ENCODE results near the gene CACYBP.

CACYBP gene

DNA sequence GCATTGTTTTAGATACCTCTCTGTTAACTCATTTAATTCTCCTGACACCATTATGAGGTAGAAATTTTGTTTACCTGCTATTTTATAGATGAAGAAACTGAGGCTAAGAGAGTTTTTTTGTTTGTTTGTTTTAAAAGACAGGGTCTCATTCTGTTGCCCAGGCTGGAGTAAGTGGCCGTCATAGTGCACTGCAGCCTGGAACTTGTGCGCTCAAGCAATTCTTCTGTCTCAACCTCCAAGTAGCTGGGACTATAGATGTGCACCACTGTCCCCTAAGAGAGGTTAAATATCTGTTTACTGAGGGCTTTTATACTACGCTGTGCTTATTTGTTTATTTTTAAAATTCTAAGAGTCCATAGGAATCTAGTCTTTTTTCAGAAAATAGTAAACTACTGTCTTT, 43.7 kb upstream of the CACYBP start:
- no peak overlapping the region for H3K14ac ChIP-seq (ENCODE audit: low read length)
- no peak overlapping the region for H3K18ac ChIP-seq (ENCODE audit: low read length)
- no peak overlapping the region for H4K91ac ChIP-seq (ENCODE audit: low read depth, low read length)
- H3K4me1 ChIP-seq (ENCODE audit: control insufficient read depth in 1 of 2, insufficient read depth in 2 of 2, low read length in 2 of 2) = no peaks in the 10 kb centered on the region
- H3K79me2 ChIP-seq (ENCODE audit: control insufficient read depth, insufficient read depth, low read length, poor library complexity) = no peaks in the 10 kb centered on the region
- H2BK12ac ChIP-seq (ENCODE audit: low read length) = no peak overlapping the region
- H2AFZ ChIP-seq (ENCODE audit: insufficient read depth, low read length, poor library complexity) = no peak overlapping the region
- no peak overlapping the region for H3K9ac ChIP-seq (ENCODE audit: low read length)
- no peak overlapping the region for H2BK5ac ChIP-seq (ENCODE audit: low read depth, low read length, poor library complexity)
- no peak overlapping the region for H2AK5ac ChIP-seq (ENCODE audit: low read length)
- H3K27me3 ChIP-seq (ENCODE audit: insufficient read depth, low read length) = no peaks in the 10 kb centered on the region
- no peaks in the 10 kb centered on the region for H3K9me3 ChIP-seq (ENCODE audit: insufficient read depth, low read depth, low read length)
- no peak for DNase-seq
- no CpG with 5 or more reads among the region's 3 CpGs for WGBS (ENCODE audit: extremely low coverage, insufficient coverage, insufficient read length)
- no peak overlapping the region for H3K23ac ChIP-seq (ENCODE audit: low read length)
- H3K4me3 ChIP-seq (ENCODE audit: low read depth, low read length) = no peak overlapping the region
- no peak overlapping the region for H3K4ac ChIP-seq (ENCODE audit: low read depth, low read length)
- H3K36me3 ChIP-seq (ENCODE audit: control insufficient read depth in 1 of 2, insufficient read depth in 2 of 2, low read length in 2 of 2) = no peaks in the 10 kb centered on the region
- H2BK120ac ChIP-seq (ENCODE audit: insufficient read depth, low read length, poor library complexity) = no peak overlapping the region
- H4K12ac ChIP-seq (ENCODE audit: low read depth, low read length) = no peak overlapping the region
- peaks cover 2% of the 10 kb centered on the region for H3K79me1 ChIP-seq (ENCODE audit: low read length)
- no peak overlapping the region for H3K27ac ChIP-seq (ENCODE audit: low read depth, low read length)
- H4K8ac ChIP-seq (ENCODE audit: low read depth, low read length) = no peak overlapping the region
- no peak overlapping the region for H3K4me2 ChIP-seq (ENCODE audit: low read length)

DNA sequence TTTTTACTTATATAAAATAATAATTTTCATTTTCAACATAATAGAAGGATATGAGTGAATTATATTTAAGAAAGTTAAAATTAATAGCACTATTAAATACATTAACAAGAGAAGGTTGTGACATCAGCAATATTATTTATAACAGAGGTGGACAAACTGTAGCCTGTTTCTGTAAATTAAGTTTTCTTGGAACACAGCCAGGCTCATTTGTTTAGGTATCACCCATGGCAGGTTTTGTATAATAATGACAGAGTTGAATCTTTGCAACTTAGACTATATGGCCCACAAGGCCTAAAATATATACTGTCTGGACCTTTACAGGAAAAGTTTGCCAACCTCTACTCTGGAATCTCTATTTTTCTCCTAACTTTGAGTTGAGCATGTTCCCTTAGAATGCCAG, 42.8 kb upstream of the CACYBP start:
- Histone ChIP-seq H3K79me2 (ENCODE audit: control insufficient read depth, insufficient read depth, low read length, poor library complexity) (no peaks in the 10 kb centered on the region), H4K12ac (ENCODE audit: low read depth, low read length) (no peak overlapping the region), H3K27ac (ENCODE audit: low read depth, low read length) (no peak overlapping the region), H2BK120ac (ENCODE audit: insufficient read depth, low read length, poor library complexity) (no peak overlapping the region), H2BK12ac (ENCODE audit: low read length) (no peak overlapping the region), H3K4me2 (ENCODE audit: low read length) (no peak overlapping the region), H2BK5ac (ENCODE audit: low read depth, low read length, poor library complexity) (no peak overlapping the region), H3K9ac (ENCODE audit: low read length) (no peak overlapping the region), H3K23ac (ENCODE audit: low read length) (no peak overlapping the region), H3K4ac (ENCODE audit: low read depth, low read length) (no peak overlapping the region), H3K27me3 (ENCODE audit: insufficient read depth, low read length) (no peaks in the 10 kb centered on the region), H3K9me3 (ENCODE audit: insufficient read depth, low read depth, low read length) (no peaks in the 10 kb centered on the region), H3K36me3 (ENCODE audit: control insufficient read depth in 1 of 2, insufficient read depth in 2 of 2, low read length in 2 of 2) (no peaks in the 10 kb centered on the region), H3K14ac (ENCODE audit: low read length) (no peak overlapping the region), H3K79me1 (ENCODE audit: low read length) (peaks cover 2% of the 10 kb centered on the region), H3K18ac (ENCODE audit: low read length) (no peak overlapping the region), H4K8ac (ENCODE audit: low read depth, low read length) (no peak overlapping the region), H3K4me3 (ENCODE audit: low read depth, low read length) (no peak overlapping the region), H4K91ac (ENCODE audit: low read depth, low read length) (no peak overlapping the region), H3K4me1 (ENCODE audit: control insufficient read depth in 1 of 2, insufficient read depth in 2 of 2, low read length in 2 of 2) (no peaks in the 10 kb centered on the region), H2AFZ (ENCODE audit: insufficient read depth, low read length, poor library complexity) (no peak overlapping the region), H2AK5ac (ENCODE audit: low read length) (no peak overlapping the region)
- DNase-seq = no peak

DNA sequence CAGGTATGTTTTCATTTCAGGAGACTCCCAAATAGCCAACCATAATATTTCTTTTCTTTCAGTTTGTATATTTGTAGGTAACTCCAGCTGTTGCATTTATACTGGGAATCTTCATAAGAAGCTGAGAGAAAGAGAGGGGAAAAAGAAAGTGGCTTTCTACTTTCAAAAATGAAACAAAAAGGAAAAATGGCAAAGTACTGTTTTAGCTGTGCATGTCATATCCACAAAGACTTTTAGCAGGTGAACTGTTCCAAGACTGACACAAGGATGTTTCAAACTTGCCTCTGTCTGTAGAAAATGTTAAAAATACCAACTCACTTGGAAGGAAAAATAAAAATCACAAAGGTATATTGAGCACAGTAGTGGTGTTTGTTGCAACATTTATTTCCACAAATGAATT, 41.9 kb upstream of the CACYBP start:
- no peak overlapping the region for H3K23ac ChIP-seq (ENCODE audit: low read length)
- H3K36me3 ChIP-seq (ENCODE audit: control insufficient read depth in 1 of 2, insufficient read depth in 2 of 2, low read length in 2 of 2) = no peaks in the 10 kb centered on the region
- H4K91ac ChIP-seq (ENCODE audit: low read depth, low read length) = no peak overlapping the region
- H3K18ac ChIP-seq (ENCODE audit: low read length) = no peak overlapping the region
- no peaks in the 10 kb centered on the region for H3K79me2 ChIP-seq (ENCODE audit: control insufficient read depth, insufficient read depth, low read length, poor library complexity)
- no peak overlapping the region for H2BK120ac ChIP-seq (ENCODE audit: insufficient read depth, low read length, poor library complexity)
- no peak overlapping the region for H2AFZ ChIP-seq (ENCODE audit: insufficient read depth, low read length, poor library complexity)
- H3K27me3 ChIP-seq (ENCODE audit: insufficient read depth, low read length) = no peaks in the 10 kb centered on the region
- H2AK5ac ChIP-seq (ENCODE audit: low read length) = no peak overlapping the region
- no peak overlapping the region for H3K27ac ChIP-seq (ENCODE audit: low read depth, low read length)
- no peak overlapping the region for H4K8ac ChIP-seq (ENCODE audit: low read depth, low read length)
- no peak overlapping the region for H3K4me2 ChIP-seq (ENCODE audit: low read length)
- H2BK5ac ChIP-seq (ENCODE audit: low read depth, low read length, poor library complexity) = no peak overlapping the region
- H4K12ac ChIP-seq (ENCODE audit: low read depth, low read length) = no peak overlapping the region
- no peak overlapping the region for H3K9ac ChIP-seq (ENCODE audit: low read length)
- H3K14ac ChIP-seq (ENCODE audit: low read length) = no peak overlapping the region
- no peak overlapping the region for H3K4me3 ChIP-seq (ENCODE audit: low read depth, low read length)
- H3K79me1 ChIP-seq (ENCODE audit: low read length) = peaks cover 2% of the 10 kb centered on the region
- no peak overlapping the region for H3K4ac ChIP-seq (ENCODE audit: low read depth, low read length)
- H3K4me1 ChIP-seq (ENCODE audit: control insufficient read depth in 1 of 2, insufficient read depth in 2 of 2, low read length in 2 of 2) = no peaks in the 10 kb centered on the region
- no peaks in the 10 kb centered on the region for H3K9me3 ChIP-seq (ENCODE audit: insufficient read depth, low read depth, low read length)
- H2BK12ac ChIP-seq (ENCODE audit: low read length) = no peak overlapping the region
- DNase-seq = no peak

DNA sequence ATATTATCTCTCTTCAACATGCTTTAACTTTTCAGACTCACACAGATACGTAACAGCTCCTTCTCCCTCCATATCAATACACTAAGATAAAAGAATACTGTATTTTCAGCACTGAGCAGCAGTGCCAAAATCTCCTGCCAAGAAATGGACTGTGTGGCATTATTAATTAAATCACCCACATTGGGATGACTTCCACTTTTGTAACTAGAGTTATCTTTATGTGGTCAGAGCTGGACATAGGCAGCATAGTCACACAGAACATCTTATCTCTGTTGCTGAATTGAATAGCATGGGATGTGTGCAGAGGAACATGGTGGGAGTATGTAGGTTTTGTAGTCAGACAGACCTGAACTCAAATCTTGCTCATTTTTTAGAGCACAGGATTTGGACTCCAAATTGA, 41.4 kb upstream of the CACYBP start:
- Histone ChIP-seq H3K9me3 (ENCODE audit: insufficient read depth, low read depth, low read length) (no peaks in the 10 kb centered on the region), H3K27ac (ENCODE audit: low read depth, low read length) (no peak overlapping the region)
- WGBS (ENCODE audit: extremely low coverage, insufficient coverage, insufficient read length) = no CpG with 5 or more reads among the region's 1 CpG

DNA sequence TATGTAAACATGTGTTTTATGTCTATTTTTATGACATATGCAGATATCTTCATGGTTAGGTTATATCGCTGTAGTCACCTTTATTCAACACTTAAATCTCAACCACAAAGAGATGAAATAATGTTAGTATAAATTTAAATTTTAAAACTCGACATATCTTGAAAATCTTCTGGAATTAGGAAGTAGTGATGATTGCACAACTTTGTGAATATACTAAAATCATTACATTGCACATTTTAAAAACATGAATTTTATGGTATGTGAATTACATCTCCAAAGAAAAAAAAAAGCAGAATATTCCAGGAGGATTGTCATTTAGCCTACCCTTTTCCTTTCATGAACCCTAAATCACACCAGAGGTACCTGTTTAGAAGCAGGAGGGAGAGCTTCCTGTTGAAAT, 39.4 kb upstream of the CACYBP start:
- H2BK120ac ChIP-seq (ENCODE audit: insufficient read depth, low read length, poor library complexity) = no peak overlapping the region

More for the DNA sequence above, 41.4 kb upstream of the CACYBP start:
- no peak overlapping the region for H4K8ac ChIP-seq (ENCODE audit: low read depth, low read length)
- H2AFZ ChIP-seq (ENCODE audit: insufficient read depth, low read length, poor library complexity) = no peak overlapping the region
- no peak overlapping the region for H2BK12ac ChIP-seq (ENCODE audit: low read length)
- H4K12ac ChIP-seq (ENCODE audit: low read depth, low read length) = no peak overlapping the region
- H3K4me2 ChIP-seq (ENCODE audit: low read length) = no peak overlapping the region
- H3K27me3 ChIP-seq (ENCODE audit: insufficient read depth, low read length) = no peaks in the 10 kb centered on the region
- H3K4ac ChIP-seq (ENCODE audit: low read depth, low read length) = no peak overlapping the region
- no peak overlapping the region for H4K91ac ChIP-seq (ENCODE audit: low read depth, low read length)
- H3K79me2 ChIP-seq (ENCODE audit: control insufficient read depth, insufficient read depth, low read length, poor library complexity) = no peaks in the 10 kb centered on the region
- peaks cover 2% of the 10 kb centered on the region for H3K79me1 ChIP-seq (ENCODE audit: low read length)
- H3K9ac ChIP-seq (ENCODE audit: low read length) = no peak overlapping the region
- H3K14ac ChIP-seq (ENCODE audit: low read length) = no peak overlapping the region
- H2BK5ac ChIP-seq (ENCODE audit: low read depth, low read length, poor library complexity) = no peak overlapping the region
- H3K36me3 ChIP-seq (ENCODE audit: control insufficient read depth in 1 of 2, insufficient read depth in 2 of 2, low read length in 2 of 2) = no peaks in the 10 kb centered on the region
- no peaks in the 10 kb centered on the region for H3K4me1 ChIP-seq (ENCODE audit: control insufficient read depth in 1 of 2, insufficient read depth in 2 of 2, low read length in 2 of 2)
- no peak overlapping the region for H3K18ac ChIP-seq (ENCODE audit: low read length)
- H2AK5ac ChIP-seq (ENCODE audit: low read length) = no peak overlapping the region
- no peak overlapping the region for H3K23ac ChIP-seq (ENCODE audit: low read length)
- H3K4me3 ChIP-seq (ENCODE audit: low read depth, low read length) = no peak overlapping the region
- H2BK120ac ChIP-seq (ENCODE audit: insufficient read depth, low read length, poor library complexity) = no peak overlapping the region
- DNase-seq = no peak

More for the DNA sequence above, 39.4 kb upstream of the CACYBP start:
- Histone ChIP-seq H2AFZ (ENCODE audit: insufficient read depth, low read length, poor library complexity) (no peak overlapping the region), H3K79me2 (ENCODE audit: control insufficient read depth, insufficient read depth, low read length, poor library complexity) (no peaks in the 10 kb centered on the region), H3K4me1 (ENCODE audit: control insufficient read depth in 1 of 2, insufficient read depth in 2 of 2, low read length in 2 of 2) (peaks cover 0 to 5% of the 10 kb centered on the region in 2 experiments), H4K91ac (ENCODE audit: low read depth, low read length) (no peak overlapping the region), H3K4ac (ENCODE audit: low read depth, low read length) (no peak overlapping the region), H3K9me3 (ENCODE audit: insufficient read depth, low read depth, low read length) (no peaks in the 10 kb centered on the region), H2BK12ac (ENCODE audit: low read length) (no peak overlapping the region), H3K79me1 (ENCODE audit: low read length) (peaks cover 4% of the 10 kb centered on the region), H3K4me3 (ENCODE audit: low read depth, low read length) (no peak overlapping the region), H3K18ac (ENCODE audit: low read length) (no peak overlapping the region), H4K12ac (ENCODE audit: low read depth, low read length) (no peak overlapping the region), H3K27me3 (ENCODE audit: insufficient read depth, low read length) (no peaks in the 10 kb centered on the region), H2BK5ac (ENCODE audit: low read depth, low read length, poor library complexity) (no peak overlapping the region), H4K8ac (ENCODE audit: low read depth, low read length) (no peak overlapping the region), H3K23ac (ENCODE audit: low read length) (no peak overlapping the region), H3K14ac (ENCODE audit: low read length) (no peak overlapping the region), H2AK5ac (ENCODE audit: low read length) (no peak overlapping the region), H3K27ac (ENCODE audit: low read depth, low read length) (no peak overlapping the region), H3K9ac (ENCODE audit: low read length) (no peak overlapping the region), H3K36me3 (ENCODE audit: control insufficient read depth in 1 of 2, insufficient read depth in 2 of 2, low read length in 2 of 2) (no peaks in the 10 kb centered on the region), H3K4me2 (ENCODE audit: low read length) (no peak overlapping the region)
- DNase-seq = no peak
- no CpG with 5 or more reads among the region's 2 CpGs for WGBS (ENCODE audit: extremely low coverage, insufficient coverage, insufficient read length)
